ENCODE data around the gene CMTR1. TPM values are rescaled to one million over a fixed set of nuclear protein-coding genes. Genes with fewer than 3 reads are reported as not detected.
"Not testable (repeated sequence)": the region's sequence is repeated elsewhere in the genome, so short reads cannot be mapped to it uniquely, and the experiment has no call there.

The CMTR1 gene
- total and polyA plus RNA-seq, 4 donors = 7.8 to 43.1 (median 32.6) TPM

- WGBS, 2 donors = 0 to 1% methylated on average over 4 of the region's 4 CpGs
- peak overlapping the region in 1 of 2 donors; percentile 48 for H3K4me3 ChIP-seq (ENCODE audit: low read length in 2 of 2)
- DNase-seq = no peak
These were observed 9.6 kb downstream of the CMTR1 start for GRCh38 chr6:37442416-37443215.

GRCh38 chr6:37443216-37443542 lies 10.2 kb downstream of the CMTR1 start:
- intact Hi-C loops (cut with DNase I); H3K27ac ChIP-seq (ENCODE audit: low read depth in 1 of 2, low read length in 2 of 2); H3K9me3 ChIP-seq (ENCODE audit: control insufficient read depth, low read length); H3K36me3 ChIP-seq (ENCODE audit: control insufficient read depth in 1 of 2, insufficient read depth in 2 of 2, low read length in 1 of 2); H3K4me1 ChIP-seq (ENCODE audit: control insufficient read depth in 1 of 2, insufficient read depth in 2 of 2, low read length in 2 of 2); DNase-seq; H3K27me3 ChIP-seq (ENCODE audit: control insufficient read depth in 1 of 2, insufficient read depth in 2 of 2, low read length in 1 of 2); ATAC-seq (ENCODE audit: low FRiP score): not testable (repeated sequence)
- WGBS, 2 donors = 8 to 19% methylated on average over 5 of the region's 5 CpGs
- H3K4me3 ChIP-seq (ENCODE audit: low read length in 2 of 2) = peak overlapping the region in 1 of 2 donors; percentile 48

More at GRCh38 chr6:37442416-37443215, 9.6 kb downstream of the CMTR1 start:
- H3K4me1 ChIP-seq (ENCODE audit: control insufficient read depth in 1 of 2, insufficient read depth in 2 of 2, low read length in 2 of 2) = peaks cover 0 to 6% of the 10 kb centered on the region in 2 donors
- peaks cover 2 to 3% of the 10 kb centered on the region in 2 donors for H3K36me3 ChIP-seq (ENCODE audit: control insufficient read depth in 1 of 2, insufficient read depth in 2 of 2, low read length in 1 of 2)
- no peaks in the 10 kb centered on the region for H3K27me3 ChIP-seq (ENCODE audit: control insufficient read depth in 1 of 2, insufficient read depth in 2 of 2, low read length in 1 of 2)
- H3K27ac ChIP-seq (ENCODE audit: low read depth in 1 of 2, low read length in 2 of 2) = peak overlapping the region in 1 of 2 donors; percentile 55
- intact Hi-C loops (cut with DNase I) = no loop called here
- H3K9me3 ChIP-seq (ENCODE audit: control insufficient read depth, low read length) = no peaks in the 10 kb centered on the region
- ATAC-seq (ENCODE audit: low FRiP score) = peak; percentile 7

- intact Hi-C loops (cut with DNase I) = no loop called here
- no peak for ATAC-seq (ENCODE audit: low FRiP score)
- 80 to 84% methylated on average over 4 of the region's 4 CpGs for WGBS, 2 donors
These were observed 17.0 kb downstream of the CMTR1 start for GRCh38 chr6:37449984-37450383.

GRCh38 chr6:37451441-37452193 lies 18.6 kb downstream of the CMTR1 start:
- no peak overlapping the region for H3K27ac ChIP-seq (ENCODE audit: low read depth in 1 of 2, low read length in 2 of 2)
- 71 to 76% methylated on average over 2 of the region's 2 CpGs for WGBS, 2 donors
- ATAC-seq (ENCODE audit: low FRiP score) = no peak

More at GRCh38 chr6:37449984-37450383, 17.0 kb downstream of the CMTR1 start:
- H3K36me3 ChIP-seq (ENCODE audit: control insufficient read depth in 1 of 2, insufficient read depth in 2 of 2, low read length in 1 of 2) = peaks cover 14 to 15% of the 10 kb centered on the region in 2 donors
- no peak overlapping the region for H3K4me3 ChIP-seq (ENCODE audit: low read length in 2 of 2)
- no peak overlapping the region for H3K27ac ChIP-seq (ENCODE audit: low read depth in 1 of 2, low read length in 2 of 2)
- H3K4me1 ChIP-seq (ENCODE audit: control insufficient read depth in 1 of 2, insufficient read depth in 2 of 2, low read length in 2 of 2) = no peaks in the 10 kb centered on the region
- no peaks in the 10 kb centered on the region for H3K9me3 ChIP-seq (ENCODE audit: control insufficient read depth, low read length)
- DNase-seq = no peak
- H3K27me3 ChIP-seq (ENCODE audit: control insufficient read depth in 1 of 2, insufficient read depth in 2 of 2, low read length in 1 of 2) = no peaks in the 10 kb centered on the region

GRCh38 chr6:37452522-37452921 lies 19.5 kb downstream of the CMTR1 start:
- H3K9me3 ChIP-seq (ENCODE audit: control insufficient read depth, low read length) = no peaks in the 10 kb centered on the region
- no peak for ATAC-seq (ENCODE audit: low FRiP score)
- H3K36me3 ChIP-seq (ENCODE audit: control insufficient read depth in 1 of 2, insufficient read depth in 2 of 2, low read length in 1 of 2) = peaks cover 11 to 14% of the 10 kb centered on the region in 2 donors
- no peak overlapping the region for H3K27ac ChIP-seq (ENCODE audit: low read depth in 1 of 2, low read length in 2 of 2)
- no peaks in the 10 kb centered on the region for H3K4me1 ChIP-seq (ENCODE audit: control insufficient read depth in 1 of 2, insufficient read depth in 2 of 2, low read length in 2 of 2)
- intact Hi-C loops (cut with DNase I) = no loop called here
- H3K4me3 ChIP-seq (ENCODE audit: low read length in 2 of 2) = no peak overlapping the region
- no peak for DNase-seq
- 84 to 86% methylated on average over 3 of the region's 3 CpGs for WGBS, 2 donors
- no peaks in the 10 kb centered on the region for H3K27me3 ChIP-seq (ENCODE audit: control insufficient read depth in 1 of 2, insufficient read depth in 2 of 2, low read length in 1 of 2)

More at GRCh38 chr6:37451441-37452193, 18.6 kb downstream of the CMTR1 start:
- H3K9me3 ChIP-seq (ENCODE audit: control insufficient read depth, low read length) = no peaks in the 10 kb centered on the region
- H3K36me3 ChIP-seq (ENCODE audit: control insufficient read depth in 1 of 2, insufficient read depth in 2 of 2, low read length in 1 of 2) = peaks cover 11 to 15% of the 10 kb centered on the region in 2 donors
- no peaks in the 10 kb centered on the region for H3K4me1 ChIP-seq (ENCODE audit: control insufficient read depth in 1 of 2, insufficient read depth in 2 of 2, low read length in 2 of 2)
- no peaks in the 10 kb centered on the region for H3K27me3 ChIP-seq (ENCODE audit: control insufficient read depth in 1 of 2, insufficient read depth in 2 of 2, low read length in 1 of 2)
- DNase-seq = no peak
- intact Hi-C loops (cut with DNase I) = no loop called here
- no peak overlapping the region for H3K4me3 ChIP-seq (ENCODE audit: low read length in 2 of 2)

- H3K27ac ChIP-seq (ENCODE audit: low read depth in 1 of 2, low read length in 2 of 2) = no peak overlapping the region
These were observed 21.6 kb downstream of the CMTR1 start for GRCh38 chr6:37454420-37455140.

GRCh38 chr6:37456126-37456525 lies 23.1 kb downstream of the CMTR1 start:
- Histone ChIP-seq H3K9me3 (ENCODE audit: control insufficient read depth, low read length) (no peaks in the 10 kb centered on the region), H3K27me3 (ENCODE audit: control insufficient read depth in 1 of 2, insufficient read depth in 2 of 2, low read length in 1 of 2) (no peaks in the 10 kb centered on the region), H3K4me1 (ENCODE audit: control insufficient read depth in 1 of 2, insufficient read depth in 2 of 2, low read length in 2 of 2) (no peaks in the 10 kb centered on the region), H3K27ac (ENCODE audit: low read depth in 1 of 2, low read length in 2 of 2) (no peak overlapping the region), H3K4me3 (ENCODE audit: low read length in 2 of 2) (no peak overlapping the region), H3K36me3 (ENCODE audit: control insufficient read depth in 1 of 2, insufficient read depth in 2 of 2, low read length in 1 of 2) (peaks cover 22 to 23% of the 10 kb centered on the region in 2 donors)
- DNase-seq = no peak
- no peak for ATAC-seq (ENCODE audit: low FRiP score)
- 70 to 71% methylated on average over 6 of the region's 6 CpGs for WGBS, 2 donors
- intact Hi-C loops (cut with DNase I) = no loop called here

More at GRCh38 chr6:37454420-37455140, 21.6 kb downstream of the CMTR1 start:
- DNase-seq (no peak), ATAC-seq (ENCODE audit: low FRiP score) (no peak)
- intact Hi-C loops (cut with DNase I) = no loop called here
- H3K27me3 ChIP-seq (ENCODE audit: control insufficient read depth in 1 of 2, insufficient read depth in 2 of 2, low read length in 1 of 2) = no peaks in the 10 kb centered on the region
- H3K36me3 ChIP-seq (ENCODE audit: control insufficient read depth in 1 of 2, insufficient read depth in 2 of 2, low read length in 1 of 2) = peaks cover 15 to 23% of the 10 kb centered on the region in 2 donors
- H3K4me3 ChIP-seq (ENCODE audit: low read length in 2 of 2) = no peak overlapping the region
- H3K9me3 ChIP-seq (ENCODE audit: control insufficient read depth, low read length) = no peaks in the 10 kb centered on the region
- no peaks in the 10 kb centered on the region for H3K4me1 ChIP-seq (ENCODE audit: control insufficient read depth in 1 of 2, insufficient read depth in 2 of 2, low read length in 2 of 2)
- WGBS, 2 donors = 77 to 84% methylated on average over 8 of the region's 8 CpGs

GRCh38 chr6:37456816-37457560 lies 24.0 kb downstream of the CMTR1 start:
- H3K4me1 ChIP-seq (ENCODE audit: control insufficient read depth in 1 of 2, insufficient read depth in 2 of 2, low read length in 2 of 2) = no peaks in the 10 kb centered on the region
- H3K4me3 ChIP-seq (ENCODE audit: low read length in 2 of 2) = no peak overlapping the region
- H3K27ac ChIP-seq (ENCODE audit: low read depth in 1 of 2, low read length in 2 of 2) = no peak overlapping the region
- intact Hi-C loops (cut with DNase I) = no loop called here
- H3K27me3 ChIP-seq (ENCODE audit: control insufficient read depth in 1 of 2, insufficient read depth in 2 of 2, low read length in 1 of 2) = no peaks in the 10 kb centered on the region
- ATAC-seq (ENCODE audit: low FRiP score) (no peak), DNase-seq (peak in 1 of 2 donors; percentile 66)
- 31 to 32% methylated on average over 6 of the region's 6 CpGs for WGBS, 2 donors
- H3K9me3 ChIP-seq (ENCODE audit: control insufficient read depth, low read length) = no peaks in the 10 kb centered on the region
- peaks cover 22 to 25% of the 10 kb centered on the region in 2 donors for H3K36me3 ChIP-seq (ENCODE audit: control insufficient read depth in 1 of 2, insufficient read depth in 2 of 2, low read length in 1 of 2)

Measured in aorta (tissue), 5 donors.